OCI-LY1 (cell line): Measurements from ENCODE around the gene GNG4.

Experiments used
- H2AFZ ChIP-seq: fragments of 200-600 bp; sonication (generic), shearing (Covaris generic); 2 replicates; pipeline ENCODE4 v1.6.0; 2014; ENCODE audit warnings: antibody characterized with exemption, mild to moderate bottlenecking, low read length
- H3F3A ChIP-seq: fragments of 200-600 bp; sonication (generic), shearing (Covaris generic); 2 replicates; pipeline ENCODE4 v1.6.0; 2014; ENCODE audit warnings: mild to moderate bottlenecking, antibody characterized with exemption, low read length, moderate library complexity; ENCODE audit not compliant: insufficient read depth
- H3K27ac ChIP-seq: fragments of 200-600 bp; sonication (generic); 2 replicates; pipeline ENCODE4 v1.5.1; 2014; ENCODE audit warnings: low read length, mixed run types, mild to moderate bottlenecking, low read depth; ENCODE audit not compliant: poor library complexity, severe bottlenecking
- H3K27me3 ChIP-seq: fragments of 200-600 bp; sonication (generic); 2 replicates; pipeline ENCODE4 v1.6.0; 2014; ENCODE audit warnings: antibody characterized with exemption, mild to moderate bottlenecking, low read length, moderate library complexity; ENCODE audit not compliant: insufficient read depth
- H3K36me3 ChIP-seq: fragments of 200-600 bp; sonication (generic); 2 replicates; pipeline ENCODE4 v1.6.1; 2014; ENCODE audit warnings: mild to moderate bottlenecking, antibody characterized with exemption, low read length, moderate library complexity, mixed read lengths; ENCODE audit not compliant: insufficient read depth
- H3K4me1 ChIP-seq: fragments of 200-600 bp; sonication (generic); 2 replicates; pipeline ENCODE4 v1.5.1; 2014; ENCODE audit warnings: mild to moderate bottlenecking, low read length, moderate library complexity; ENCODE audit not compliant: insufficient read depth, severe bottlenecking
- H3K4me2 ChIP-seq: fragments of 200-600 bp; sonication (generic), shearing (Covaris generic); 2 replicates; pipeline ENCODE4 v1.6.1; 2014; ENCODE audit warnings: low read length
- H3K4me3 ChIP-seq: fragments of 200-600 bp; sonication (generic); 2 replicates; pipeline ENCODE4 v1.5.1; 2014; ENCODE audit warnings: low read length, low read depth, mild to moderate bottlenecking, mixed read lengths; ENCODE audit not compliant: poor library complexity, severe bottlenecking
- H3K79me2 ChIP-seq: fragments of 200-600 bp; shearing (Covaris generic); 2 replicates; pipeline ENCODE4 v1.6.1; 2016; ENCODE audit warnings: mixed run types, low read length, mixed read lengths; ENCODE audit not compliant: insufficient read depth
- H3K9ac ChIP-seq: fragments of 200-600 bp; sonication (generic), shearing (Covaris generic); 2 replicates; pipeline ENCODE4 v1.6.1; 2014; ENCODE audit warnings: mild to moderate bottlenecking, low read length, mixed read lengths
- H3K9me2 ChIP-seq: fragments of 200-600 bp; sonication (generic), shearing (Covaris generic); 2 replicates; pipeline ENCODE4 v1.6.1; 2014; ENCODE audit warnings: low read depth, mild to moderate bottlenecking, low read length, mixed read lengths
- H3K9me3 ChIP-seq: fragments of 200-600 bp; shearing (Covaris generic); 2 replicates; pipeline ENCODE4 v1.6.1; 2014; ENCODE audit warnings: low read length, mixed read lengths
- H4K20me1 ChIP-seq: fragments of 200-600 bp; sonication (generic), shearing (Covaris generic); 2 replicates; pipeline ENCODE4 v1.6.0; 2016; ENCODE audit warnings: mild to moderate bottlenecking, low read length; ENCODE audit not compliant: insufficient read depth
- EZH2 ChIP-seq: fragments of 200-600 bp; sonication (generic), shearing (Covaris generic); IDR thresholded peaks from 2 replicates; pipeline ENCODE4 v1.8.0; 2017; ENCODE audit warnings: borderline replicate concordance, mixed run types, mild to moderate bottlenecking, antibody characterized with exemption, low read length, moderate library complexity, mixed read lengths
- TF ChIP-seq, protein P1 (sequence below): fragments of 200-600 bp; sonication (generic), shearing (Covaris generic); IDR thresholded peaks from 2 replicates; pipeline ENCODE4 v1.5.1; 2017; ENCODE audit warnings: mild to moderate bottlenecking, antibody characterized with exemption, low read length, moderate library complexity, mixed read lengths

The GNG4 gene

DNA sequence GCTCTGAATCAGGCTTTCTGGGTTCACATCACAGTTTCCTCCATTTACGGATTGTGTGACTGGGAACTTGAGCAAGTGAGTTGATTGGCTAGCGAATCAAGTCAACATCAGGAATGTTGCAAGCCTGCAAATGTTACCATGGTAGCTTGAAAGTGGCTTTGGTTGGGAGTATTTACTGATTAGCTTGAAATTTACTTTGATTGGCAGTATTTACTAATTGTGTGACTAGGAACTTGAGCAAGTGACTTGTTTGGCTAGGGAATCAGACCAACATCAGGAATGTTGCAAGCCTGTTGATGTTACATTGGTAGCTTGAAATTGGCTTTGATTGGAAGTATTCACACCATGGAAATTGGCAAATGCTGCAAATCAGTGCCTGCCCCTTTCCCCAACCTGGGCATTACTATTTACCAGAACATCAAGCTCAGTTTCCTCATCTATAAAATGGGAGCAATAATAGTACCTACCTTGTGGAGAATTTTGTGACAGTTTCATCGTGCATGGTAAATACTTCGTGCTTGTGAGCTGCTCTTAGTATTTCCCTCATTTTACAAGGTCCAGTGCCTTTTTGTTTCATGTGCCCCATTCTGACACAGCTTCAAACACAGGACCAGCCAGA is 122.3 kb downstream of the GNG4 start:
- Histone ChIP-seq H3K9me3 (no peaks in the 10 kb centered on the region), H3K79me2 (no peaks in the 10 kb centered on the region), H3K4me3 (no peak overlapping the region), H3K27ac (no peak overlapping the region), H3F3A (no peaks in the 10 kb centered on the region), H3K36me3 (no peaks in the 10 kb centered on the region), H4K20me1 (no peaks in the 10 kb centered on the region), H3K9me2 (no peaks in the 10 kb centered on the region), H3K27me3 (no peaks in the 10 kb centered on the region), H2AFZ (no peak overlapping the region), H3K9ac (no peak overlapping the region), H3K4me2 (no peak overlapping the region), H3K4me1 (no peaks in the 10 kb centered on the region)
- TF ChIP-seq EZH2: no peak
- TF ChIP-seq, protein P1, sequence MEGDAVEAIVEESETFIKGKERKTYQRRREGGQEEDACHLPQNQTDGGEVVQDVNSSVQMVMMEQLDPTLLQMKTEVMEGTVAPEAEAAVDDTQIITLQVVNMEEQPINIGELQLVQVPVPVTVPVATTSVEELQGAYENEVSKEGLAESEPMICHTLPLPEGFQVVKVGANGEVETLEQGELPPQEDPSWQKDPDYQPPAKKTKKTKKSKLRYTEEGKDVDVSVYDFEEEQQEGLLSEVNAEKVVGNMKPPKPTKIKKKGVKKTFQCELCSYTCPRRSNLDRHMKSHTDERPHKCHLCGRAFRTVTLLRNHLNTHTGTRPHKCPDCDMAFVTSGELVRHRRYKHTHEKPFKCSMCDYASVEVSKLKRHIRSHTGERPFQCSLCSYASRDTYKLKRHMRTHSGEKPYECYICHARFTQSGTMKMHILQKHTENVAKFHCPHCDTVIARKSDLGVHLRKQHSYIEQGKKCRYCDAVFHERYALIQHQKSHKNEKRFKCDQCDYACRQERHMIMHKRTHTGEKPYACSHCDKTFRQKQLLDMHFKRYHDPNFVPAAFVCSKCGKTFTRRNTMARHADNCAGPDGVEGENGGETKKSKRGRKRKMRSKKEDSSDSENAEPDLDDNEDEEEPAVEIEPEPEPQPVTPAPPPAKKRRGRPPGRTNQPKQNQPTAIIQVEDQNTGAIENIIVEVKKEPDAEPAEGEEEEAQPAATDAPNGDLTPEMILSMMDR: no peak

DNA sequence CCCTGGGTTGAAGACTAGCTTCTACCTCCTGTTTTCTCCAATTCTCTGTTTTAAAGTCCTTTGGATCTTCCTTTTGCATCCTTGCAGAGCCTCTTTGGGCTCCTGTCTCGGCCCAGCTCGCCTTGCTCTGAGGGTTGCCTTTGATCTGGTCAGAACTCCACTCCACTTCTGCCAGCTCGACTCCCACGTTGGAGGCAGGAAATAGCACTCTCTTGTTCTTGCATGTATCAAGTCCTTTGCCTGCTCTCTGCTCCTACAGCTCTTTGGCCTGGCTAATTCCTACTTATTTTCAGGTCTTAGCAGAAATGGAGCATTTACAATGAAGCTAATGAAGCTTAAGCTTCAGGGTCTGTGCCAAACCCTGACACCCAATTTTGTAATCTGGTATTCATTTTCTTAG is 124.3 kb downstream of the GNG4 start:
- H3F3A ChIP-seq: no peaks in the 10 kb centered on the region
- H3K9me3 ChIP-seq: no peaks in the 10 kb centered on the region
- H2AFZ ChIP-seq: no peak overlapping the region
- H3K4me3 ChIP-seq: no peak overlapping the region
- no peak overlapping the region for H3K27ac ChIP-seq
- no peaks in the 10 kb centered on the region for H3K9me2 ChIP-seq
- H3K79me2 ChIP-seq: no peaks in the 10 kb centered on the region
- no peaks in the 10 kb centered on the region for H4K20me1 ChIP-seq
- no peaks in the 10 kb centered on the region for H3K4me1 ChIP-seq
- TF ChIP-seq, protein P1: no peak
- TF ChIP-seq EZH2: no peak
- no peaks in the 10 kb centered on the region for H3K27me3 ChIP-seq
- no peak overlapping the region for H3K9ac ChIP-seq
- no peaks in the 10 kb centered on the region for H3K36me3 ChIP-seq
- no peak overlapping the region for H3K4me2 ChIP-seq

DNA sequence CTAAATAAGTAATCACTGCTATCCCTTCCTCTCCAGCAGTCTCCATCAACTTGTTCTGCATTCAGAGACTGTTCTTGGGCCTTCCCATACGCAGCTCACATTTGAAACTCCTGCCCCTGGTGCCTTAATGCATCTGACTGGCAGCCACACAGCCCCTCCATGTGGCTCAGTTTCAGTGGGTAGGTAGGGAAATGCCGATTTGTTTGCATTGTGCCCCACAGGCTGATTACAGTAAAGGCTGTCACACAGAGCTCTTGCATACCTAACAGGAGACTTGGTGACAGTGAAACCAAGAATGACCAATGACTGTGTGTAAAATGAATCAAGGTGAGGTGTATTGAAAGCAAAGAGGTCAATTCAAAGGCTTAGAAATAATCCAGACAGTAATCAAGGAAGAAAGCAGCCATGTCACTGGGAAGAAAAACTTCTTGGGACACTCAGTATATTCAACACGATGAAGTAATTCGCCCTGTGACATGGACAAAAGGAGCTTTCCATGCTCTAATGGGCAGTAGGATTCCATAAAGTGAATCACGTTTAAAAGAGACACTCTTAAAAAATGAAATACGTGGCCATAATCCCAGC is 132.6 kb downstream of the GNG4 start:
- Histone ChIP-seq H3K4me3 (no peak overlapping the region), H3K36me3 (no peaks in the 10 kb centered on the region), H3K9ac (no peak overlapping the region), H3F3A (no peaks in the 10 kb centered on the region), H3K79me2 (no peaks in the 10 kb centered on the region), H3K9me2 (no peaks in the 10 kb centered on the region), H3K4me2 (no peak overlapping the region), H3K27ac (no peak overlapping the region), H4K20me1 (no peaks in the 10 kb centered on the region), H3K27me3 (no peaks in the 10 kb centered on the region), H3K9me3 (no peaks in the 10 kb centered on the region), H2AFZ (no peak overlapping the region), H3K4me1 (no peaks in the 10 kb centered on the region)
- TF ChIP-seq EZH2: no peak
- TF ChIP-seq, protein P1: no peak
